Measurements from ENCODE around the gene CROCC2.

DNA sequence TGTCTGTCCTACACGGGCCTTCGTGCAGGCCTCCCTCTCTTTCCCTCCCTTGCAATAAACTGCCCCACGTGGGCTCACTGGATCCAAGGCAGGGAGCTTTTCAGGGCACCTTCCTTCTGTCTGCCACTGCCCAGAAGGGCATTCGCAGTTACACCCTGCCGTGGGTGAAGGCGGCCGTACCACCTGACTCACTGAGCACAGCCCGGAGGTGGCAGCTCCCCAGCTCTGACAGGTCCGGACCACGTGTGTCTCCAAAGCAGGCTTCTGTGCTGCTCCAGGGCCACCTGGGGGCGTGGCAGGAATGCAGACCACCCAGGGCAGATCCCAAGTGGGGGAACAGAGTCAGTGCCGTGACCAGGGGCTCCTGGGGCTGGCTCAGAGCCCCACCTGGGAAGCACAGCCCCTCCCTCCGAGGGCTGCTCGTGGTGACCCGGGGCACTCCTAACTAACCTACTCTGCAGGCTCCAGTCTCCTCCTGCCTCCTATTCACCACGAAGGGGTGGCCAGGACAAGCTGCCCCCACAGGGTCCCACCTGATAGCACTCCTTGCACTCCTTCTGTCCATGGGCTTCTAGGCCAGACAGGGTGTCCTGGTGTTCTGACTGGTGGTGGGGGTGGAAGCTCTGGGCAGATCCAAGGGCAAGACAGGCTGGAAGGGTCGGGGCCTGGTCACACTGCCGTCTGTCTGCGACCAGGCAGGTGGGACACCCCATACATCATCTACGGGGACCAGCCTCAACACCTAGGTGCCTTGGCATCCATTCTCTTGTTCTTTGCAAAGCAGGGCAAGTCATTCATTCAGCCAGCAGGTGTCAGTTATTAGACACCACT lies 102.0 kb downstream of the CROCC2 start:
- TF ChIP-seq, protein P1, sequence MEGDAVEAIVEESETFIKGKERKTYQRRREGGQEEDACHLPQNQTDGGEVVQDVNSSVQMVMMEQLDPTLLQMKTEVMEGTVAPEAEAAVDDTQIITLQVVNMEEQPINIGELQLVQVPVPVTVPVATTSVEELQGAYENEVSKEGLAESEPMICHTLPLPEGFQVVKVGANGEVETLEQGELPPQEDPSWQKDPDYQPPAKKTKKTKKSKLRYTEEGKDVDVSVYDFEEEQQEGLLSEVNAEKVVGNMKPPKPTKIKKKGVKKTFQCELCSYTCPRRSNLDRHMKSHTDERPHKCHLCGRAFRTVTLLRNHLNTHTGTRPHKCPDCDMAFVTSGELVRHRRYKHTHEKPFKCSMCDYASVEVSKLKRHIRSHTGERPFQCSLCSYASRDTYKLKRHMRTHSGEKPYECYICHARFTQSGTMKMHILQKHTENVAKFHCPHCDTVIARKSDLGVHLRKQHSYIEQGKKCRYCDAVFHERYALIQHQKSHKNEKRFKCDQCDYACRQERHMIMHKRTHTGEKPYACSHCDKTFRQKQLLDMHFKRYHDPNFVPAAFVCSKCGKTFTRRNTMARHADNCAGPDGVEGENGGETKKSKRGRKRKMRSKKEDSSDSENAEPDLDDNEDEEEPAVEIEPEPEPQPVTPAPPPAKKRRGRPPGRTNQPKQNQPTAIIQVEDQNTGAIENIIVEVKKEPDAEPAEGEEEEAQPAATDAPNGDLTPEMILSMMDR (conservative IDR thresholded peaks at IDR 0.05) = no peak
- no peak for TF ChIP-seq ZFX (IDR thresholded peaks at IDR 0.05)
